ENCODE measurements around the gene KRTAP9-7.
"Not testable (repeated sequence)": the region's sequence is repeated elsewhere in the genome, so short reads cannot be mapped to it uniquely, and the experiment has no call there.

GRCh38 chr17:41246995-41247787 is 28.3 kb upstream of the KRTAP9-7 start:
- not testable (repeated sequence) for TF ChIP-seq REST (IDR thresholded peaks at IDR 0.05; ENCODE audit: insufficient replicate concordance, low read depth); CTCF (IDR thresholded peaks at IDR 0.05; ENCODE audit: insufficient read depth, low read length); POLR2AphosphoS5 (IDR thresholded peaks at IDR 0.05; ENCODE audit: low read depth); GABPA (IDR thresholded peaks at IDR 0.05; ENCODE audit: low read depth); SPI1 (IDR thresholded peaks at IDR 0.05; ENCODE audit: borderline replicate concordance, low read depth)
